Glomerular endothelial cell (primary cell): ENCODE measurements around the gene PPP1R37. TPM values are rescaled to one million over a fixed set of nuclear protein-coding genes. Genes with fewer than 3 reads are reported as not detected.
A peak's percentile ranks its signal among the peaks of the same experiment; 100 is the strongest.

Source experiments
- DNase-seq: peaks from one replicate; pipeline ENCODE4 v3.0.0-alpha.2; 2011; ENCODE audit warnings: low read depth, low spot score; ENCODE audit errors: extremely low read depth
- total RNA-seq: library from RNA; depleted of rRNA; stranded (reverse); fragments of >200 nt; gene quantifications from 2 replicates; pipeline ENCODE4 v1.2.3, GENCODE V29; 2015

PPP1R37 gene
- total RNA-seq, 1 donor from 2014 or later, result 44.7 TPM

DNA sequence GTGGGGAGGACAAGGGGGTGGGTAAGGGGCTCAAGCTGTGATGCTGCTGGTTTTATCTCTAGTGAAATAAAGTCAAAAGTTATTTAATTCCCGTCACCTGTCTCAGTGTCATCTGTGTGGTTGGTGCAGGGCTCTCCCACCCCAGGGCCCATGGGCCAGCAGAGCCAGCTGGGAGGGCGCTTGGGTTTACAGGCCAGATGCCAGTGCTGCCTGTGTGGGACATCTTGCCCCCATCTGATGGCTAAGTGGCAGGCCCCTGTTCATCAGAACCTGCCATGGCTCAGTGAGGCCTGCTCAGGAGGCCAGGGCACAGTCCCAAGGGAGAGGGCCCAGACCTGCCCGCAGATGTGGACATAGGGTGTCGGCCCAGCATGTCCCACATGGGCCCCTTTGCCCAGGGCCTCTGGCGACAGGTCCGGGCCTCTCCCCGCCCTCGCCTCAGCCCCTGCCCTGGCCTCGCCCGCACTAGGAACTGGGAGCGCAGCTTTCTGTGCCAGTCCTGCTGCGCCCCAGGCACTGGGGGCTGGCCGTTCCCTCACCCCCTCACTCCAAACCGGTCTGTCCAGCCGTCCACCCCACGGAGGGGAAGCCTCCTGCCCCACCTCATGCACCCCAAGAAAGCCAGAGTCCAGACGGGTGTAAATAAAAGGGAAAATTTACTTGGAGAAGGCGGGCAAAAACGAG is 22.0 kb upstream of the PPP1R37 start:
- no peak for DNase-seq

DNA sequence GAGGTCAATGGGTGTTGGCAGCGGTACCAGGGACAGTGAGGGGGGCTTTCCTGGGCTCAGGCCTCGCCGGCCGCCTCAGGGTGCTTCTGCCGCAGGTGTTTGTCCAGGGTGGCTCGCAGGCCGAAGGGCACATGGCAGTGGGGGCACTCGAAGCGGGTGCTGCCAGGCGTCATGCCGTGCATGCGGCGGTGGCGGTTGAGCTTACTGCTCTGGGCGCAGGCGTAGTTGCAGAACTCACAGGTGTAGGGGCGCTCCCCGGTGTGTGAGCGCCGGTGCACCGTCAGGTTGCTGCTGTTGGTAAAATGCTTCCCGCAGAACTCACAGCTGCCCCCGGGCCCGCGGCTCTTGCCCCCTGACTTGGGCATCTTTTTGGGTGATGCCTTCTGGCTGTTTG is 21.4 kb upstream of the PPP1R37 start:
- no peak for DNase-seq

DNA sequence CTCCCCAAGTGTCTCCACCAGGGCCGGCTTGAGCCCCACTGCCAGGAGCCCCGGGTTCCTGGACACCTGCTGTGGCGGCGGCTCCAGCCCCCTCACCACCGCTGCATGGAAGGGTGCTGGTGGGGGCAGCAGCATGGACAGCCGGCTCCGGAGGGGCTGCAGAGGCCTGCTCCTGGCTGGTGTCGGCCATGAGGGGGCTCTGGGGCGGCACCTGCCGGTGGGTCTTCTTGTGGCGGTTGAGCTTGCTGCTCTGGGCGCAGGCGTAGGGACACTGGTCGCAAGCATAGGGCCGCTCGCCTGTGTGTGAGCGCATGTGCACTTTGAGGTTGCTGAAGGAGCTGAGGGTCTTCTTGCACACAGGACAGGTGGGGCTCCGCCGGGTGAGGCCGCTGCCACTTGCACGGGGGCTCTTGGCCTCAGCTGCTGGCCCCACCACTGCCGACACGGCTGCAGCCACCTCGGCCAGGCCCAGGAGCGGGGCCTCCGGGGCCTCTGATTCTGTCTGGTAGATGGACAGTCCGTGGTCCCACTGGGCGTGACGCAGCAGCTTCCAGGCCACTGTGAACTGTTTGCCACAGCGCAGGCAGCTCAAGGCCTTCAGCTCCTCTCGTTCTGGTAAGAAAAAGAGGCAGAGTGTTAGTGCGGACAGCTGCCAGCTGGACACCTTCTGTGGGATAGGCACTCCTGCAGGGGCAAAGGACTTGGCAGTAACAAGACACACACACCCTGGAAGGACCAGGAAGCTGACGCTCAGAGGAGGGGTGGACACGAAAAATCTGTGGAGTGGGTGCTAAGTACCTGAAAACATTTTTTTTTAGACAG is 20.8 kb upstream of the PPP1R37 start:
- no peak for DNase-seq

DNA sequence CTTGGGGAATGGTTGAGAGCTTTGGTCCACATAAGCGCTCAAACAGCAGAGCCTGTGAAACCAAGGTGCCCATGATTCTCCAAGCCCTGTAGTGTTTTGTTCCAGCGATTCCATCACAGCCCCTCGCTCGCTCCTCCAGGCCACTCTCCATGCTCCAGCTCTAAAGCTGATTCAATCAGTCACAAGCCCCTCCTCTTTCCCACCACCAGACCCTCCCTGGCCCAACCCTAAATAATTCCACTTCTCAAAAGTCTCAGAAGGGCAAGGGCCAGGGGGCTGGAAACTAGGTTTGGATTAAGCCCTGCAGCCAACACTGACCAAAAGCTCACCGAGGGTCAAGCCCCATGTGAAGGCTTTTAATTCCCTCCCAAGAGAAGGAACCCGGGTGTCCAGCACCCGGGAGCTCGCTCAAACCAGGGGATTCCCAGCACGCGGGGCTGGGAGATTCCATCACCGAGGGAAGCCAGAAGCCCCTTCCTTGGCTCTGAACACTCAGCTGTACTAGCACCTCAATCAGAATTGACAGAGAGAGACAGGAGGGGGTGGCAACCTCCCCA is 18.2 kb upstream of the PPP1R37 start:
- no peak for DNase-seq

DNA sequence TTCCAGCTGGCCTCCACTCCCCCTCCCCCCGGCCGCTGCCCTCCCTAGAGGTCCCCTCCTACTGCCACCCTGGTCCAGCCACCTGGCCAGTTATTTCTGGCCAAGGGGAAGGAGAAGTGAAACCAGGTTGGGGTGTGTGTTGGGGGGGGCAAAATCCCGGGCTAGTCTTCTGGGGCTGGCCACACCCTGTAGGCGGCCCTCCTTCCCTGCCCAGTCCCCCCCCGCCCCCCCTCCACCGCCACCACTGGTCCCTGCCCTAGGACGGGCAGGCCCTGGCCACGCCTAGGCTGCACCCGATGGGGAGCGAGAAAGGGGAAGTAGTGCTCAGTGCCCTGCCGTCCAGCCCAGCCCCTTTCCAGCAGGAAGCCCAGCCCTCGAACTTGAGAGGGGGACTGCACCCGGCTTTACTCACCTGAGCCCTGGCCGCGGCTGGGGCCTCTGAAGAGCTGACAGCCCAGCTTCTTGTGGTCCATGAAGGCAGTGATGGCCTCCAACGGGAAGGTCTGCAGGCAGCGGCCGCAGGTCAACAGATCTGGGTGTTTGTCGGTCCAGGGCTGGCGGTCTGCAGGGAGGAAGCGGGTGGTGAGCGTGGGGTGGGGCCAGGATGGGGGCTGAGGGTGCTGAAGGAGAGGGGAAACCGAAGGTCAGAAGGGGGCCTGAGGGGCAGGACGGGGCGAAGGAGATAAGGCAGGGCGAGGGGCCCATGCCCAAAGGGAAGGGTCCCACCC is 17.5 kb upstream of the PPP1R37 start:
- no peak for DNase-seq

DNA sequence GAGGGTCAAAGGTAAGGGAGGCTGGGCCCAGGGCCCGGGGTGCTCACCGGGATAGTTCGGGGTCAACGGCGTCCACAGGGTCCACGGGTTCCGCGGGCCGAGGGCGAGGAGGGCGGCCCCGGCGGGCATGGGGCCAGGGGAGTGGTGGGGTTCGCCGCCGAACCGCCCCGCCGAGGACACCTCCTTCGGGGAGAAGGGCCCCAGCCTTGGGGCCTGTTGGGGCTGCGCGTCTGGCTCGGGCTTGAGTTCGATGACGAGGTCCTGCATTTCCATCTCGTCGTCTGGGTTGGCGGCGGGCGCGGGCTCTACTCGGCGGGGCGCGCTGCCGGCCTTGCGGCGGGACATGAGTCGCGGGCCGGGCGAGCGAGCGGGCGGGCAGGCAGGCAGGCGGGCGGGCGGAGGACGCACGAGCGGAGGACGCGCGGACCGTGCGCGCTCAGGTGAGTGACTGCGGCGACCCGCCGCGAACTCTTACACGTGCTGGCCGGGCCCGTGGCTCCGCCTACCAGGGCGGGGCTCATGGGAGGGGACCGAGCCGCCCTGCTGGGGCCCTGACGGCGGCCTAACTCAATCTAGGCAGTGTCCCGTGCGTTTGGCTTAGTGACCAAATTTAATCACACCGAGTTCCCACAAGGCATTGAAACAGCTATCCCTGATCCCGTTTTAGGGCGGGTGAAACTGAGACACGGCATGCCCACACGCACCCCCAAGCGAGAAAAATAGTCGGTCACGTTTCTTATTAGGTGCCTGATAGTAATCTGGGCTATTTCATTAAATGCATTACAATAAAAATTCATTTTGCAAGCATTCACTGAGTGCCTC is 16.7 kb upstream of the PPP1R37 start, which contains the start of gene ZNF296:
TSS of gene ZNF296 (minus strand) at position 450 of the 822 bp plus-strand sequence. CDS start at position 345, 105 bp downstream.
- DNase-seq, result no peak

DNA sequence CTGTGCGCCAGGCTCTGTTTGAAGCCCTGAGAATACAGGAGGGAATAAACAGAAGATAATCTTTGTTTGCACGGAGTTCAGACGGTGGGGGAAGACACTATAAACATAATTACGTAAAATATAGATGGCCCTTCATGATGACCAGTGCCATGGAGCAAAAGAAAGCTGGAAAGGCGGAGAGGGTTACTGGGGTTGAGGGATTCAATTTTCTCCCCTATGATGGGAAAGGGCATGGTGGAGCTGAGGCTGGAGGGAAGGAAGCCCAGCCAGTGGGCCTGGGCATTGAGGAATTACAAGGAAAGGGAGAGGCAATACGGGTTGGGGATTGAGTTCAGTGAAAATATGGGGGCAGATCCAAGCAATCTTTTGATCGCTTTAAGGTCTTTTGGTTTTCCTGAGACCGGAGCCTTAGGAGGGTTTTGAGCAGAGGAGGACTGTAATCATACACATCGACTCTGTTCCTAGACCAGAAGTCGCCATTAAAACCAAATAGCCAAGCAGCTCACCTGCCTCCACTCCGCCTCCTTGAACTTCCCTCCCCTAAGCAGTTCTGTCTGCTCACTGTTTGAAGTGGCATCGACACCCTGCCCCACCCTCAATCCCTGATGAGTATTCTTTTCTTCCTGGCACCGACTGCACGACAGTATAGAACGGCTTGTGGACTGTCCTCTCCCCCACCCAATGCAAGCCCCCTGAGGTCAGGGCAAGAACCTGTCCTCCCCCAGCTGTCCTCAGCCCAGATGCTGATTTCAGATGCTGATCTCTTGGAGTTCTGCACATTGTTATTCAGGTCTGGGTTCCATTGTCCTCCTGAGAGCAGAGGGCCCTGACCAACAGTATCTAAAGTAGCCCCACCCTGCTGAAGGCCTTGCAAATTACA is 15.9 kb upstream of the PPP1R37 start:
- no peak for DNase-seq

DNA sequence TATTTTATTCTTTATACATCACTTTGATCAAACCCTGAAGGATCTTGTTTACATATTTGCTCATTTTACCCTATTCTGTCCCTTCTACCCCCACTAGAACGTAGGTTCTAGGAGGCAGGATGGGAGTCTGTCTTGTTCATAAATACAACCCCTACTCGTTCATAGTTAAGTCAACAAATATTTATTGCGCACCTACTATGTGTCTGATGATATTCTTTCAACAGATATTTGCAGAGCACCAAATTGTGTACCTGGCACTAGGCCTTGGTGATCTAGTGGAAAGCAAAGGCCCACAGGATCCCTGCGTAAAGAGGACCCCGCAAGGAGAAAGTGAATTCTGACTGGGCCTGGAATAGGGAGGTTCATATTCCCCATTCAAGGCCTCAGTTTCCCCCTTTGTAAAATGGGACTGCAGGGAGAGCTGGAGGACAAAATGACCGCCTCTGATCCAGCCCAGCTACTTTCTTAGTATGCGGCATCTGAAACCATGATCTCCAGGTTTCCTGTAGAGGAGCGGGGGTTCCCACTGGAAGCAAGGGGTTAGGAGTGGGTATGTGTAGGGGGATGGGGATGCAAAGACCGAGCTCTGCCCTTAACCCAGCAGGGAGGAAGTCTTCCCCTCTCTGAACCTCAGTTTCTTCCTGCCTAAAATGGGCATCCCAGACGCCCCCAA is 14.5 kb upstream of the PPP1R37 start:
- DNase-seq, result no peak

DNA sequence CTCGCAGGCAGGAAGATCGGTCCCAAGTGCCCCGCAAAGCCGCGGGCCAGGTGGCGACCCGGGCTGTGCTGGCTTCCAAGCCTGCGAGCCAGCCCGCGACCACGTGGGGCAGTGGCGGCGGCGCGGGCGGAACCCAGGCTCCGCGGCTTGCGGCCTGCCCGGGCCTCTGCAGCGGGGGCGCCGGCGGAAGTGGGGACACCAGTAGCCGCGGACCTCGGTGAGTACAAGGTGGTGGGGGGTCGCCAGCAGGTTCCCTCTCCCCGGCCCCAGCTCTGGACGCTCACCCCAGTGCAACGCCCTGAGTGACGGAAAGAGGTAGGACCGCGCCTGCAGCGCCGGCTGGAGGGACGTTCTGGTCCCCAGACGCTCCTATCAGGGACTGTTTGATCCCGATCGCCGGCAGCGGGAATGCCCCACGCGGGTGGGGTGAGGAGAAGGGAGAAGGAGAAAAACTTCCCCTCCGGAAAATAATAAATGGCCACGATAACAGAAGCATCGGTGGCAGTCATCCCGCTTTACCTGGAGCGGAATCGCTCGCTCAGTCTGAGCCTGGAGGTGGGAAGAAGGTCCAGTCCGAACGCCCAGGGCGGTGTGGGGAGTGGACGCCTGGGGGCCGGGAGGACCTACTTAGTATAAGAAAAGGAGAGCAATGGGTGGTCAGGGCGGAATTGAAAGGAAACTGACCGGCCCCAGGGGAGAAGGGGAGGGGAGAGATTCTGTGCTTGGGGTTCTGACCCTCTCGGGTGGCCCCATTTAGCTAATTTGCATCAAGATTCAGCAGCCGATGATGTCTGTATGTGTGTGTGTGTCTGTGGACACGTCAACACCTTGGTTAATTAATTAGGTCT is 13.7 kb upstream of the PPP1R37 start, which contains the start of gene GEMIN7:
TSS of gene GEMIN7 (plus strand) at position 198 of the 848 bp plus-strand sequence. CDS start 10,855 bp downstream, outside the sequence.
- no peak for DNase-seq

DNA sequence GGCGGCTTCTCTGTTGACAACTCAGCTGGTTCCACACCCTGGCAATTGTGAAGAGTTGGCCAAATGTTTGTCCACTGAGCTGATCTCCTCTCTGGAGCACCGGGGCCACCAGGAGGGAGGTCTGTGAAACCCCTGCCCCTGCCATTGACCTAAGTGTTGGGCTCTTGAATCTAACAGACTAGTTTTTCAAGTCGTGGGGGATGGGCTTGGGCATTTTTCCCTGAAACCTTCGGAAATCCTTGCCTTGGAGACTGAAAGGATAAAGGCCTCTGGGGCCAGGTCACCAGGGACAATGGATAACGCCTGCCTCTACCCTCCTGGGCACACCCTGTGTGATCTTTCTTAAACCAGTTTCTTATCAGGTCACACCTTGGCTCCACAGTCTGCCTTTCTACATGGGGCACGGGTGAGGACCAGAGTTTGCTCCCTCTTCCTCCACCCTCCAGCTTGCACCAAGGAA is 13.0 kb upstream of the PPP1R37 start:
- DNase-seq, result no peak

DNA sequence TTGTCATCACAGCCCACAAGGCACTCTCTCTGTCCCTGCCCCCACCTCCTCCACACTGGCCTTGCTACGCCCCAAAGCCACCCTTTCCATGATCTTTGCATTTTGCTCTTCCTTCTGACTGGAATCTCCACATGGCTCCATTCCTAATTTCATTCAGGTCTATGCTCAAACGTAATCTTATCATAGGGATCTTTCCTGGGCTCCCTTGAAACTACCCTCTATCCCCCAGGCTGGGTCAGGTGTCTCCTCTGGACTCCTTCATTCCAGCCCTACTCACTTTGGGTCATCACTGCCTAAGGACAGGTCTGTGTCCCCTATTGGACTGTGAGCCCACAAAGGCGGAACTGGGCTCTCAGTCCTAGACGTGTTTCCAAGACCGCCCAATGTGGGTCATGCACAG is 10.8 kb upstream of the PPP1R37 start:
- DNase-seq, result no peak

DNA sequence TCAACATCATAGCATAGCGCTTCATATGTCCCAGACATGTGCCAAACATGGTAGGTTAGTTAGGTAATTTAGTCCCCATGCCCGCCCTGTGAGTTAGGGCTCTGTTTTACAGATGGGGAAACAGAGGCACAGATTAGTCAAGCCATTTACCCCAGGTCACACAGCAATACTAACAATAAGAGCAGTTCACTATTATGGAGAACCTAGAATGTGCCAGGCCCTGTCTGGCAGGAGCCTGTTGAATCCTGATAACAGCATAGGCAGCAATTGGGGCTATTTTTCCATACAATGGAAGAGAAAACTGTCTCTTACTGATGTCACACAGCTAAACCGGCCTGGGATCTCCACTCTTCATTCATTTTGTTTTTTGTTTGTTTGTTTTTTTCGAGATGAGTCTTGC is 6.5 kb upstream of the PPP1R37 start:
- no peak for DNase-seq

DNA sequence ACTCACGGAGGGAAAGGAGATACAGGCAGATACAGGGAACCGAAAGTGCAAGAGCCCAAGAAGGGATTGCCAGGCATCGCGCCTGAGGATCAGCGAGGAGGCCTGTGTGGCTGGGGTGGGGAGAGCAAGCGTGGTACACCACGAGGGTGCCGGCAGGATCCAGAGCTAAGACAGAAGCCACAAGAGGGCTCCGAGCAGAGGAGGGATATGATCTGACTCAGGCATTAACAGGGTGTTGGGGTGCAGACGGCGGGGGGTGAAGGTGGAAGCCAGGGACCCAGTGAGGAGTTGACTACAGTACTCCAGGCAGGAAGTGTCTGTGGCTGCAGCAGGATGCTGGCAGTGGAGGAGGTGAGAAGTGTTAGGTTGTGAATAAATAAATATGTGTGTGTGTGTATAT is 5.4 kb upstream of the PPP1R37 start:
- no peak for DNase-seq

DNA sequence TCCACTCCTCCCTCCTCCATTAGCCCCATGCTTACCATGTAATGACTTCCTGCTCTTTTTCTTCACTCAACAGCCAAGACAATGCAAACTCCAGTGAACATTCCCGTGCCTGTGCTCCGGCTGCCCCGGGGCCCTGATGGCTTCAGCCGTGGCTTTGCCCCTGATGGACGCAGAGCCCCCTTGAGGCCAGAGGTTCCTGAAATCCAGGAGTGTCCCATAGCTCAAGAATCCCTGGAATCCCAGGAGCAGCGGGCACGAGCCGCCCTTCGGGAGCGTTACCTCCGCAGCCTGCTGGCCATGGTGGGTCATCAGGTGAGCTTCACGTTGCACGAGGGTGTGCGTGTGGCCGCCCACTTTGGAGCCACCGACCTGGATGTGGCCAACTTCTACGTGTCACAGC is 2.9 kb upstream of the PPP1R37 start:
- DNase-seq, result no peak

DNA sequence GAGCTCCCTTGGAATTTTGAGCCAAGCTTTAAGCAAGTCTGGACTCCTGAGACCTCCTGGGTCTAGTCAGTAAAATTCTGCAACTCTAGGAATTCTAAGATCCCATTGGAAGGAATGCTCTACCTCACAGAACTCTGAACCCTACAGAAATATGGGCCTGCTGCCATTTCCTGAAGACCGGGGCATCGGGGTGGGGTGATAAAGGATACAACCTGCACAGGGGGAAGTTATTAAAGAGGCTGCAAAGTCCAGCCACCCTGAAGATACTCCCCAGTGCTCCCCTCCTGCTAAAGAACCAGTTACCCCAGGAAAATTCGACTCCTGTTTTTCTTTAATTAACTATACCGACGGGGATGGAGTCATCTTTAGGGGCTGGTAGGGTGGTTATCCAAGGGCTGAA is 2.4 kb upstream of the PPP1R37 start:
- no peak for DNase-seq

DNA sequence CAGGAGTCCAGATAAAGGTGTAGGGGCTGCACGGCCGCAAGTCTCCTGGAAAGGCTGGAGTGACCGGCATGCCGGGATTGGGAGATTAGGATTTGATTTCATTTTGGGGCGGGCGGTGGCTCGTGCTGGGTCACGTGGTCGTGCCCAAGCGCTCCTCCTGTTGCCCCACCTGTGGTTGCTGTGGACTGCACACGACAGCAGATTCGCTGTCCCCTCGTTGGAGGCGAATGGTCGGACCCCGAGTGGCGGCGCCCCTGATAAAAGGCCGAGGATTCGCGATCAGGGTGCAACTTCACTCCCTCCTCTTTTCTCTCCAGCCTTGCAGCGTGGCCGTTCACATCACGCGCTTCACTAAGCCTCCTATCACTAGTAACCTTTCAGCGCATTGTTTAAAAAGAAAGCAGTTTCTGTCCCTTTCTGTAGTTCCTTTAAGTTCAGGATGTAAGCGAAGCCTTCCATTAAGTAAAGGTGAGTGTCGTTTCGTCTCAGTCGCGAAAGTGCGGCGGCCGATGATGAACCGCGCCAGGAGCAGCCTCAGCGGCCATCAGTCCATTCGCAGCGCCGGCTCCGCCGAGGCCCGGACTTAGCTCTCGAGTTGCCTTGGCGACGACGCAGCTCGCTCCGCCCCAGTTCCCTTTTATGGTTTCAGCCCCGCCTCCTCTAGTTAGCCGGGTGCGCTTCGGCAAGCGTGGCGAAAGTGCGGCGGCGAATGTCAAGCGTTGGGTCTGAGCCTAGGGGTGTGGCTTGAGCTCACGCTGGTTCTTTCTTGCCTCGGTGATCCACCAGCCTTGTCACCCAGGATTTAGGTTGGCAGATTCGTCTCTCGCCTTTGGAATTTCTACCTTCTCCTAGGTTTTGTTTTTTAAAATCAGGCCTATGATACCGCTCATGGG is 1.7 kb upstream of the PPP1R37 start:
- DNase-seq, result peak; percentile 94

DNA sequence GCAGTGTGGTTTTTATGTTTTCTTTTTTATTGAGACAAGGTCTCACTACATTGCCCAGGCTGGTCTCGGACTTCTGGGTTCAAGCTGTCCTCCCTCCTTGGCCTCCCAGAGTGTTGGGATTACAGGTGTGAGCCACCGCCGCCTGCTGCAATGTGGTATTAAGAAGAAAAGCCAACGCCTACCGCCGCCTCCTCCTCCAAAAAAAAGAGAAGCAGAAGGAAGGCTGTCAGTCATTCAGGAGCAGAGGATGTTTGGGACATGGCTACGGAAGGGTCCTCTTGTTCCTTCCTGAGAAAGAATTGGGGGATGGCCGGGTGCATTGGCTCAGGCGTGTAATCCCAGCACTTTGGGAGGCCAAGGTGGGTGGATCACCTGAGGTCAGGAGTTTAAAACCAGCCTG is 1.2 kb downstream of the PPP1R37 start:
- no peak for DNase-seq
